Osteocyte (in vitro differentiated cells): ENCODE measurements around the gene PEX19. TPM values are rescaled to one million over a fixed set of nuclear protein-coding genes. Genes with fewer than 3 reads are reported as not detected.

Experiments used
- DNase-seq: peaks from one replicate; pipeline ENCODE4 v3.0.0; 2021; ENCODE audit warnings: mixed read lengths; ENCODE audit not compliant: unreplicated experiment; ENCODE audit errors: extremely low spot score
- H3K27ac Mint-ChIP-seq: one replicate; pipeline ENCODE4 v1.8.0; 2021; ENCODE audit warnings: mild to moderate bottlenecking, mixed read lengths; ENCODE audit not compliant: unreplicated experiment
- H3K27me3 Mint-ChIP-seq: one replicate; pipeline ENCODE4 v1.8.0; 2021; ENCODE audit warnings: mixed read lengths; ENCODE audit not compliant: unreplicated experiment
- H3K36me3 Mint-ChIP-seq: one replicate; pipeline ENCODE4 v1.8.0; 2021; ENCODE audit warnings: mixed read lengths; ENCODE audit not compliant: unreplicated experiment
- H3K4me1 Mint-ChIP-seq: one replicate; pipeline ENCODE4 v1.8.0; 2021; ENCODE audit warnings: mixed read lengths; ENCODE audit not compliant: unreplicated experiment
- H3K4me3 Mint-ChIP-seq: one replicate; pipeline ENCODE4 v1.8.0; 2021; ENCODE audit warnings: mild to moderate bottlenecking, moderate library complexity, mixed read lengths; ENCODE audit not compliant: unreplicated experiment
- H3K9me3 Mint-ChIP-seq: one replicate; pipeline ENCODE4 v1.8.0; 2021; ENCODE audit warnings: mixed read lengths; ENCODE audit not compliant: unreplicated experiment
- total RNA-seq: library from RNA; stranded (reverse); gene quantifications from 2 replicates; pipeline ENCODE4 v1.2.1, GENCODE V29; 2021
- TF ChIP-seq, protein P1 (sequence below): fragments of 200-600 bp; sonication (generic); IDR thresholded peaks from 2 replicates; pipeline ENCODE4 v1.5.0; 2021; ENCODE audit warnings: antibody characterized with exemption, mild to moderate bottlenecking, moderate library complexity

Gene PEX19
- total RNA-seq, 1 donor from 2014 or later: 60.8 TPM

GRCh38 chr1:160251687-160252526 lies 33.0 kb downstream of the PEX19 start:
- H3K27ac Mint-ChIP-seq: peak overlapping the region; percentile 6
- peaks cover 7% of the 10 kb centered on the region for H3K36me3 Mint-ChIP-seq
- no peaks in the 10 kb centered on the region for H3K9me3 Mint-ChIP-seq
- H3K4me1 Mint-ChIP-seq: peaks cover 22% of the 10 kb centered on the region
- TF ChIP-seq, protein P1, sequence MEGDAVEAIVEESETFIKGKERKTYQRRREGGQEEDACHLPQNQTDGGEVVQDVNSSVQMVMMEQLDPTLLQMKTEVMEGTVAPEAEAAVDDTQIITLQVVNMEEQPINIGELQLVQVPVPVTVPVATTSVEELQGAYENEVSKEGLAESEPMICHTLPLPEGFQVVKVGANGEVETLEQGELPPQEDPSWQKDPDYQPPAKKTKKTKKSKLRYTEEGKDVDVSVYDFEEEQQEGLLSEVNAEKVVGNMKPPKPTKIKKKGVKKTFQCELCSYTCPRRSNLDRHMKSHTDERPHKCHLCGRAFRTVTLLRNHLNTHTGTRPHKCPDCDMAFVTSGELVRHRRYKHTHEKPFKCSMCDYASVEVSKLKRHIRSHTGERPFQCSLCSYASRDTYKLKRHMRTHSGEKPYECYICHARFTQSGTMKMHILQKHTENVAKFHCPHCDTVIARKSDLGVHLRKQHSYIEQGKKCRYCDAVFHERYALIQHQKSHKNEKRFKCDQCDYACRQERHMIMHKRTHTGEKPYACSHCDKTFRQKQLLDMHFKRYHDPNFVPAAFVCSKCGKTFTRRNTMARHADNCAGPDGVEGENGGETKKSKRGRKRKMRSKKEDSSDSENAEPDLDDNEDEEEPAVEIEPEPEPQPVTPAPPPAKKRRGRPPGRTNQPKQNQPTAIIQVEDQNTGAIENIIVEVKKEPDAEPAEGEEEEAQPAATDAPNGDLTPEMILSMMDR: peak; percentile 83
- no peaks in the 10 kb centered on the region for H3K27me3 Mint-ChIP-seq
- no peak for DNase-seq
- no peak overlapping the region for H3K4me3 Mint-ChIP-seq

DNA sequence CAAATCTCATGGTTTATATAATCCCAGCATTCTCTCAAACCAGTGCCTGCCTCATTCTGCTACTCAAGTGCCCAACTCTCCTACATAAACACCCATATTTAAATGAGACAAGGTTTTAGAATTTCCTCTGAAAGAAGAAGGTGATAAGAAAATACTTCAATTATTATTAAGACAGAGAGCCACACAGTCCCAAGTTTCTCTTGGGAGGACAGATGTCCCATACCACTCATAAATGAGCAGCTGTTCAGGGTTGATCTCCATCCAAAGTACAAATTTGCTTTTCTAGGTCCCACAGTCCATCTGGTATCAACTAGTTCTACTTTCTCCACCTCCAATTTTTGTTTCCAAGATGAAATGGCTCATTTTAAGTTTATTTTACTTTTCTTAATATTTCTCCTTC lies 33.9 kb downstream of the PEX19 start:
- no peaks in the 10 kb centered on the region for H3K27me3 Mint-ChIP-seq
- no peaks in the 10 kb centered on the region for H3K9me3 Mint-ChIP-seq
- peaks cover 20% of the 10 kb centered on the region for H3K4me1 Mint-ChIP-seq
- H3K4me3 Mint-ChIP-seq: no peak overlapping the region
- no peak for DNase-seq
- peaks cover 7% of the 10 kb centered on the region for H3K36me3 Mint-ChIP-seq
- TF ChIP-seq, protein P1: no peak
- H3K27ac Mint-ChIP-seq: peak overlapping the region; percentile 14

- H3K27ac Mint-ChIP-seq: no peak overlapping the region
- H3K4me3 Mint-ChIP-seq: no peak overlapping the region
- H3K4me1 Mint-ChIP-seq: peaks cover 39% of the 10 kb centered on the region
- H3K36me3 Mint-ChIP-seq: peaks cover 8% of the 10 kb centered on the region
- TF ChIP-seq, protein P1: no peak
- no peaks in the 10 kb centered on the region for H3K27me3 Mint-ChIP-seq
- H3K9me3 Mint-ChIP-seq: no peaks in the 10 kb centered on the region
- no peak for DNase-seq
Observed at GRCh38 chr1:160247053-160247452, 37.9 kb downstream of the PEX19 start.

- H3K4me3 Mint-ChIP-seq: no peak overlapping the region
- TF ChIP-seq, protein P1: no peak
- peak overlapping the region; percentile 59 for H3K27ac Mint-ChIP-seq
- H3K27me3 Mint-ChIP-seq: no peaks in the 10 kb centered on the region
- H3K9me3 Mint-ChIP-seq: no peaks in the 10 kb centered on the region
- peaks cover 7% of the 10 kb centered on the region for H3K36me3 Mint-ChIP-seq
- no peak for DNase-seq
- peaks cover 38% of the 10 kb centered on the region for H3K4me1 Mint-ChIP-seq
Observed at GRCh38 chr1:160245434-160245833, 39.5 kb downstream of the PEX19 start.

GRCh38 chr1:160244209-160244608 lies 40.7 kb downstream of the PEX19 start:
- no peak for DNase-seq
- no peaks in the 10 kb centered on the region for H3K27me3 Mint-ChIP-seq
- H3K4me3 Mint-ChIP-seq: no peak overlapping the region
- H3K36me3 Mint-ChIP-seq: peaks cover 16% of the 10 kb centered on the region
- TF ChIP-seq, protein P1: no peak
- H3K9me3 Mint-ChIP-seq: no peaks in the 10 kb centered on the region
- H3K4me1 Mint-ChIP-seq: peaks cover 34% of the 10 kb centered on the region
- H3K27ac Mint-ChIP-seq: peak overlapping the region; percentile 43
